NCI-H146 treated with DMSO at 0.1 percent for 48 hours (cell line): Measurements from ENCODE around the gene SELENOO.

Source experiments
- DNase-seq: peaks from one replicate; lab custom pipeline; 2025; ENCODE audit not compliant: unreplicated experiment; lab: John Stamatoyannopoulos, UW

Gene SELENOO

GRCh38 chr22:50216055-50216683 lies 15.4 kb downstream of the SELENOO start:
- DNase-seq: no peak

GRCh38 chr22:50216684-50217520 lies 16.1 kb downstream of the SELENOO start:
- no peak for DNase-seq

GRCh38 chr22:50217543-50218152 lies 16.8 kb downstream of the SELENOO start:
- DNase-seq: no peak

- no peak for DNase-seq
These were observed 17.6 kb downstream of the SELENOO start for GRCh38 chr22:50218153-50218995.

- DNase-seq: no peak
These were observed 18.4 kb downstream of the SELENOO start for GRCh38 chr22:50218996-50219727.

GRCh38 chr22:50219800-50220602 lies 19.2 kb downstream of the SELENOO start:
- no peak for DNase-seq

- DNase-seq: no peak
These were observed 20.0 kb downstream of the SELENOO start for GRCh38 chr22:50220603-50221409.

GRCh38 chr22:50221410-50222300 lies 20.8 kb downstream of the SELENOO start:
- no peak for DNase-seq

- no peak for DNase-seq
These were observed 21.7 kb downstream of the SELENOO start for GRCh38 chr22:50222508-50222907.

- no peak for DNase-seq
These were observed 23.3 kb downstream of the SELENOO start for GRCh38 chr22:50224071-50224470.

GRCh38 chr22:50225200-50225969 lies 24.6 kb downstream of the SELENOO start:
- no peak for DNase-seq

- DNase-seq: no peak
These were observed 25.5 kb downstream of the SELENOO start for GRCh38 chr22:50226063-50226874.

- DNase-seq: no peak
These were observed 26.0 kb downstream of the SELENOO start for GRCh38 chr22:50226875-50227165.

GRCh38 chr22:50227579-50228215 lies 26.9 kb downstream of the SELENOO start:
- no peak for DNase-seq

- no peak for DNase-seq
These were observed 27.6 kb downstream of the SELENOO start for GRCh38 chr22:50228366-50228765.

- no peak for DNase-seq
These were observed 28.6 kb downstream of the SELENOO start for GRCh38 chr22:50229370-50229769.
